A172 (cell line): ENCODE data around the gene LPCAT1. TPM values are rescaled to one million over a fixed set of nuclear protein-coding genes. Genes with fewer than 3 reads are reported as not detected.

Source experiments
- DNase-seq: peaks from one replicate; pipeline ENCODE4 v3.0.0-alpha.2; 2015; ENCODE audit warnings: low spot score
- total RNA-seq: library from RNA; depleted of rRNA; stranded (reverse); fragments of >200 nt; shearing (Covaris generic); gene quantifications from 2 replicates; pipeline ENCODE4 v1.2.3, GENCODE V29; 2014

The LPCAT1 gene
- total RNA-seq, 1 experiment from 2014 or later = 97.1 TPM

GRCh38 chr5:1444361-1445189, 79.2 kb downstream of the LPCAT1 start:
- no peak for DNase-seq

GRCh38 chr5:1443991-1444360, 79.8 kb downstream of the LPCAT1 start:
- DNase-seq = no peak

- DNase-seq = no peak
Measured at GRCh38 chr5:1443171-1443570, 80.6 kb downstream of the LPCAT1 start.

DNA sequence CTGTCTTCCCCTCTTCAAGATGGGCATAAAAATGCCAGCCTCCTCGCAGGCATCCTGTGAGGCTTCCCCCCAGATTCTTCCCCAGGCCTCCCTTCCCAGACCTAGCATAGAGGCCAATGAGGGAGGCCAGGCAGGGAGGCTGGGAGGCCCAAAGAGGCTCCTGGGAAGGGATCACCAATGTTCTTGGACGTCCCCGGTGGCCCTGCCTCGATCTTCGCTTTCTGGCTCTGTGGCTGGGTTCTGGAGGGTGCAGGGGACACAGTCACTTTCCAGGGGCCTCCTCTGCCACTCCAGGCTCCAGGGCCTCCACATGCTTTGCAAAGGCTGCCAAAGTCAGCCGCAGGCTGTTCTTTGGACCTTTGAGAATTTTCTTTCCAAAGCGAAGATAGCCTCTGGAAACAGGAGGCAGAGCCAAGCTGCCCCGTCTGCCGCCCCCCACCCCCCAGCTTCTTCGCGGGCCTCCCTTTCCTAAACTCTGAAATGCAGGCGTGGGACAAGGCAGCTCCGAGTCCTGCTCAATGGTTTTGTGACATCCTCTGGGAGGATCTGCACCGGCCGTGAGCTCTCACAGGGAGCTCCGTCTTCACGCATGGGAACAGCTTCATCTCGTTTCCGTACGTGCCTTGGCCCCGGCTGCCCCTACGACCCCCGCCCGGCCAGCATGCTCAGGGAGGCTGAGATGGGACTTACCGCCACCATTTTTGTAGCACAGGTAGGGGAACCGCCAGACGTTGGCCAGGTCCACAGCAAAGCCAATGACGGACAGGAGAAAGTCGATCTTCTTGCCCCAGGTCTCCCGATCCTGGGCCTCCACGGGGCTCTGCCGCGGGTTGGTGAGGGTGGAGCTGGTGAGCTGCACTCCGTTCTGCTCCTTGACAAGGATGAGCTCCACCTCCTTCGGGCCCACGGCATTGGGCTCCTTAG, 81.3 kb downstream of the LPCAT1 start:
- no peak for DNase-seq

- DNase-seq = no peak
Measured at GRCh38 chr5:1441166-1441865, 82.4 kb downstream of the LPCAT1 start.

DNA sequence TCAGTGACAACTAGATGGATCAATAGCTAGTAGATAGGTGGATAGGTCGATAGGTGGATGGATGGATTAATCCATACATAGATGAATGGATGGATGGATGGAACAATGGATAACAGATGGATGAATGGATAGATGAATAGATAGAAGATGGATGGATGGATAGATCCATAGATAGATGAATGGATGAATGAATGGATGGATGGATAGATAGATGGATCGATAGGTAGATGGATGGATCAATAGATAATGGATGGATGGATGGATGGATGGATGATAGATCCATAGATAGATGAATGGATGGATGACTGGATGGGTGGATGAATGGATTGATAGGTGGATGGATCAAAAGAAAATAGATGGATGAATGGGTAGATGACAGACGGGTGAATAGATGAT, 83.7 kb downstream of the LPCAT1 start:
- no peak for DNase-seq

GRCh38 chr5:1439388-1440097, 84.2 kb downstream of the LPCAT1 start:
- DNase-seq = no peak

GRCh38 chr5:1438871-1439270, 84.9 kb downstream of the LPCAT1 start:
- no peak for DNase-seq

DNA sequence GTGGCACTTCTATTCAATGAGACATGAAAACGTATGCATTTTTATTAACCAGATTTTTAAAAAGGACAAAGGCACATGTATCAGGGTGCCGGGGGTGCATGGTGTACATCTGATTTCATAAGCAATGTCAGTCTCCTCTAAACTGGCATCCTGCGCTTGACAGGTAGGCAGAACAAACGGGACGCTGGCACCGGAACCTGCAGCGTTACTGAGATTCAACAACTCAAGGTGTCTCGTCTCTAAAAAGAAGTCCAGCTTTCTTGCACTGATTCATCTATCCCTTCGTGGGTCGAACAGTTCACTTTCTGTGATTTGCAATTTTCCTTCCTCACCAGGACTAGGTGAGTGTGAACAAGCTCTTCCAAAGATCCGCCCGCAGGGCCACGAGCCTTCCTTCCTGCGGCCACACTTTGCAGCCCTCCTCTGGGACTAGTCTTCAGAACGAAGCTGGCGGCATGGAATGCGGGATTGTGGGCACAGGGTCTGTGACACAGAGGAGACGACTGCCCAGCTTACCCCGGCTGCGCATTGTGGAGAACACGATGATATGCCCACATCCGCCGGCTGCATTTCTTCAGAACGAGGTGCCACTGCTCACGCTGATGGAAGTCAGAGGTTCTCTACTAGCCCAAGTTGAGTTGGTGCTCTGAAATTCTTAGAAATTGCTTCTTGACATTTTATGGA, 85.7 kb downstream of the LPCAT1 start:
- no peak for DNase-seq

DNA sequence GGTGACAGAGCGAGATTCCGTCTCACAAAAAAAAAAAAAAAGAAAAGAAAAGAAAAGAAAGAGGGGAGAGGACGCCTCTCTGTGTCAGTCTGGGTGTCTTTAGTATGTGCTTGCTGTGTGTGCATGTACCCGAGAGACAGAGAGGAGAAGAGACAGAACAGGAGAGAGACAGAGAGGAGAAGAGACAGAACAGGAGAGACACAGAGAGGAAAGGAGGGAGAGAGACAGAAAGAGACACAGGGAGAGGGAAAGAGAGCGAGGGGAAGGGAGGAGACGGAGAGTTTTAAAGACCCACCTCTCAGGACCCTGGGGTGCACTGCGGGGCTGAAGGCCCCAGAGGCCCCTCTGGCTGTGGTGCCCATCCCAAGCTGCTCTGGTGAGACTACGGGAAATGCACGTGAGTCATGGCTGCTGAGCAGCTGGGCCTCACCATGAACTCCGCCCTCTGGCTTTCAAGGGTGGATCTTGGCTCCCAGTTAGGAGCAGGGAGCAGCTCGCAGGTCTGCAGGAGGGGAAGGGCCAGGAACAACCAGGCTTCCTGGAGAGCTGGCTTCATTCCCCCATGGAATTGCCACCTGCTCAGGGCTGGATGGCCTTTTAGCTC, 86.4 kb downstream of the LPCAT1 start:
- peak; percentile 41 for DNase-seq

DNA sequence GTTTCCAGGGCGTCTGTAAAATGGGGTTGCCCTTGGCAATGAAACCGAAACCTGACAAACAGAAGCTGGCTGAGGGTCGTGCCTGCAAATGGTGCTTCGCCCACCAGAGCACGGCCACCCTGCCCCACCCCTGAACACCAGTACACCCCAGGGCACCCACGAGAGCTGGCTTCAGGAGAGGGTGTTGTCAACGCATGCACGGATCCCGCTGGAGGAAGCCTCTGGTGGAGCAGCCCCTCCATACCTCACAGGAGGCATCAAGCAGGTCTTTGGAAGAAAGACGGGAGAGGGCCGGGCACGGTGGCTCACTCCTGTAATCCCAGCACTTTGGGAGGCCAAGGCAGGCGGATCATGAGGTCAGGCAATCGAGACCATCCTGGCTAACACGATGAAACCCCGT, 87.1 kb downstream of the LPCAT1 start:
- DNase-seq = no peak

- no peak for DNase-seq
Measured at GRCh38 chr5:1436036-1436435, 87.7 kb downstream of the LPCAT1 start.

- no peak for DNase-seq
Measured at GRCh38 chr5:1435369-1435768, 88.4 kb downstream of the LPCAT1 start.

- DNase-seq = no peak
Measured at GRCh38 chr5:1432296-1432695, 91.5 kb downstream of the LPCAT1 start.

- no peak for DNase-seq
Measured at GRCh38 chr5:1431896-1432295, 91.9 kb downstream of the LPCAT1 start.

- DNase-seq = no peak
Measured at GRCh38 chr5:1431021-1431811, 92.5 kb downstream of the LPCAT1 start.

GRCh38 chr5:1430121-1430795, 93.5 kb downstream of the LPCAT1 start:
- no peak for DNase-seq

- peak; percentile 16 for DNase-seq
Measured at GRCh38 chr5:1429496-1429895, 94.3 kb downstream of the LPCAT1 start.

GRCh38 chr5:1429066-1429465, 94.7 kb downstream of the LPCAT1 start:
- DNase-seq = no peak
